HFF-Myc (cell line): Measurements from ENCODE around the gene RALGAPA2.

Experiments
- DNase-seq: peaks from one replicate; pipeline ENCODE4 v3.0.0-alpha.2; 2011; ENCODE audit warnings: low read depth; ENCODE audit errors: extremely low read depth
- H3K4me3 ChIP-seq: replicated peaks from 2 replicates; pipeline ENCODE4 v1.5.1; 2011; ENCODE audit warnings: low read depth, mild to moderate bottlenecking, control low read depth, low read length
- TF ChIP-seq, protein P1 (sequence below): IDR thresholded peaks from 2 replicates; pipeline ENCODE4 v1.5.1; 2012; ENCODE audit warnings: mild to moderate bottlenecking, low read depth, low read length, control low read depth; ENCODE audit errors: missing control alignments

RALGAPA2 gene

DNA sequence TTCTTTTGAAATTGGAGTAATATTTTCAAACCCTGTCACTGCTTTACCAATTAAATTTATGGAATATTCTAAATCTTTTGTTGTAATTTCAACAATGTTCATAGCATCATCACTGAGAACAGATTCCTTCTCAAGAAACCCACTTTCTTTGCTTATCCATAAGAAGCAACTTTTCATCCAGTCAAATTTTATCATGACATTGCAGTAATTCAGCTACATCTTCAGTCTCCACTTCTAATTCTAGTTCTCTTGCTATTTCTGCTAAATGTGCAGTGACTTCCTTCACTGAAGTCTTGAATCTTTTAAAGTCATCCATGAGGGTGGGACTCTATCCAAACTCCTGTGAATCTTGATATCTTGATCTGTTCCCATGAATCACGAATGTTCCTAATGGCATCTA is 212.1 kb downstream of the RALGAPA2 start:
- TF ChIP-seq, protein P1, sequence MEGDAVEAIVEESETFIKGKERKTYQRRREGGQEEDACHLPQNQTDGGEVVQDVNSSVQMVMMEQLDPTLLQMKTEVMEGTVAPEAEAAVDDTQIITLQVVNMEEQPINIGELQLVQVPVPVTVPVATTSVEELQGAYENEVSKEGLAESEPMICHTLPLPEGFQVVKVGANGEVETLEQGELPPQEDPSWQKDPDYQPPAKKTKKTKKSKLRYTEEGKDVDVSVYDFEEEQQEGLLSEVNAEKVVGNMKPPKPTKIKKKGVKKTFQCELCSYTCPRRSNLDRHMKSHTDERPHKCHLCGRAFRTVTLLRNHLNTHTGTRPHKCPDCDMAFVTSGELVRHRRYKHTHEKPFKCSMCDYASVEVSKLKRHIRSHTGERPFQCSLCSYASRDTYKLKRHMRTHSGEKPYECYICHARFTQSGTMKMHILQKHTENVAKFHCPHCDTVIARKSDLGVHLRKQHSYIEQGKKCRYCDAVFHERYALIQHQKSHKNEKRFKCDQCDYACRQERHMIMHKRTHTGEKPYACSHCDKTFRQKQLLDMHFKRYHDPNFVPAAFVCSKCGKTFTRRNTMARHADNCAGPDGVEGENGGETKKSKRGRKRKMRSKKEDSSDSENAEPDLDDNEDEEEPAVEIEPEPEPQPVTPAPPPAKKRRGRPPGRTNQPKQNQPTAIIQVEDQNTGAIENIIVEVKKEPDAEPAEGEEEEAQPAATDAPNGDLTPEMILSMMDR: no peak
- no peak overlapping the region for H3K4me3 ChIP-seq
- no peak for DNase-seq

DNA sequence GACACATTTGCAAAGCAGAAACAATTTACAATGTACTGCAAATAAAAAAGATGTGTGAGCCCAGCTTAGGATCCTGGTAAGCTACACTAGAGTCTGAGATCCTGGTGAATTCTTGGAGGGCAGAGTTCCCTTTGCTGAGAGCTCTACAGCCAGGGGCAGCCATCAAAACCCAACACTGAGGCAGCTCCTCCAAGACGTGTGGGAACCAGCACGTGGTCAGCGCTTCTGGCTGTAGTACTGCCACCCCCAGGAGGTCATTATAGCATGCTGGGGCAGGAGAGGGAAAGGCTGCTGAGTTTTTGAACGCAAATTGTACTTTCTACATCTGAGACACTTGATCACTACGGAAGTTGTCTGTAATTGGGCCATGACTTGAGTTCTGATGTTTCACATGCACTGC is 213.0 kb downstream of the RALGAPA2 start:
- H3K4me3 ChIP-seq: no peak overlapping the region

DNA sequence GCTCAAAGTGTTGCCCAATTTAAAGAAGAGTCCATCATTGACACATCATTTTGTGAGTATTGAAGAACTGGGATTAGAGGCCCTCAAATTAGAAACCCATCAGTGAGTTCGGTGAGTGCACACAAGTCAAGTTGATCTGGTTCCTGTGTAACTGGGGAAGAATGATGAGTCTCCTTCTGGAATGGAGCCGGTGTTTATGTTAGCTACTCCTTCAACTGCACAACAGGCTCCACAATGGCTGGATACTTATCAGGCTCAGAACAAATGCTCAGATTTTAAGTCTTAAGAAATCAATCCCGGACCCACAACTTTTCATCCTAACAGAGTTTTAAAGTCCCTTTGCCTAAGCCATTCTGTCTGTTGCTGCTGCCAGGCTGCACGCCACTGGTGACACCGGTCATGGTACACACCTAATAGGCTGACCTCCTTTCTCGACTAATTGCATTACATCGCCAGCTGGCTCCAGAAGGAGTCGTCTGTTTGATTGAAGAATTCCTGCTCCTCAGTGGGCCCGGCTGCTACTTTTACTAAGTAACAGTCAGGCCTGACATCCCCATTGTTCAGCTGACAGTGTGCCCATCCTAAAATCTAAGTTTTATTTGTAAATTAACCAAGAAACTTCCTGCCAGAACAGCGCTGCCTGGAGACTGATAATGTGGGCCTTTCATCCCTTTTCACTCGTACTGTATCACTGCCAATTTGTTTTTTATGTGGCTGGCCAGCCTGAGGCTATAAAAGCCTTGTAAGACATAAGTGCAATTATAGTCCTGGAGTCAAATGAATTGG is 214.2 kb downstream of the RALGAPA2 start:
- no peak for DNase-seq
- TF ChIP-seq, protein P1: no peak
- no peak overlapping the region for H3K4me3 ChIP-seq

More for the DNA sequence above, 213.0 kb downstream of the RALGAPA2 start:
- TF ChIP-seq, protein P1: no peak
- DNase-seq: no peak

DNA sequence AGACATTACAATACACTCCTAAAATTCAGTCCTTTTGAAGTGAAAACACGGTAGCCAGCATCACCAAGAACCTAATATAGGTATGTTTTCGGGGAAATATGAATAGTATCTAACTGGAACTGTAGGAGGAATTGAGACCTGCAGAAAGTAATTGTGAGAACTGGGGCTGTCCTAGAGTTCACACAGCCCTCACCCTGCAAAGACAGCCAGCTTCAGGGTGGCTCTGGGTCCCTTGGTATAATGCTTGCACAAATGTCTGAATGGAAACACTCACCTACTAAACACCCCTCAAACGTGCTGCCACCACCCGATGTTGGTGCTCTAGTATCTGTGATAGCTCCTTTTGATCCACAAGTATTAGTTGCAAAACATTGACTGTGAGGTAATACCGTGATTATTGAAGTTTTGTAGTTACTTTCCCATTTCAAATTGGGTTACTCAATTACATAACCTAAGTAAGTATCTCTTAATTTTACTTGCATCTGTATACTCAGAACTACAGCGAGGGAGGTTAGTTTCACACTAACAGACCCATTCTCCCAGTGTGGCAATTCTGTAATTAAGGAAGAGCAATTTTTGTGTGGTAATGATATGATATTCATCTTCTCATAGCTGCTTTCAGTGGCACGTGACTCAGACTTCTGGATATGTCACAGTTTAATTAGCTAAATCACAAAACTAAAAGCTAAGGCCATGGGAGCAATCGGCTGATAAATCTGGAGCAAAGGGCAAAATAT is 215.0 kb downstream of the RALGAPA2 start:
- DNase-seq: no peak
- no peak overlapping the region for H3K4me3 ChIP-seq
- TF ChIP-seq, protein P1: no peak

DNA sequence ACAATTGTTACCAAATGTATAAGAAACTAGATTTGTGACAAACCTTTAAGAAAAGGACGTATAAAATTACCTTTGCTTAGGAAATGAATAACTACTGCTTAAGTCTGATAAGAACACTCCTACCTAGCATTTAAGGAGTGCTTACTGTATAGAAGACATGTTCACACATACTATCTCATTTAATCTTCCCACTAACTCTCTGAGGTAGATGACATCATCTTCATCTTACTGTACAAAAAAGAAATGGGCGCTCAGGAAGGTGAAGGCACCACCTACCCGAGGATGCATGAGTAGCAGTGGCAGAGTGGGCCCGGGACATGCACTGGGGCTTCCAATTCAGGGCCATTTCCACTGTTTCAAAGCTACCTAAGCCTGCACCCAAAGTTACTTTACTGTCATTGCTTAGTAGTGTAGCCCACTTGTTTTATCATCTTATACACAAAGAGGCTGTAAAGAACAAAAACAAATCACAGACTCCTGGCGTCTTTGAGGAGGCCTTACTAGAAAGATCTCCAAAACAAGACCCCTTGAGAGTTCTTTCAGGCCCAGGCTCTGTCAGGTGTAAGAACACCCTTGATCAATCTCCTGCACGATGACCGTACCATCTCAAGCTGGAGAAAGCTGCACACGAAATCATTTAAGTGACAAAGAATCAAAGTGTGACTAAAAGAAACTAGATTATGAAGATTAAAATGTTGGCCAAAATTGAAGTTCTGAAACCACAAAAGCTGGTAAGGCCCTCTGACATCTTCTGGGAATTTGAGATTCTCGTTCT is 216.5 kb downstream of the RALGAPA2 start:
- no peak for DNase-seq
- H3K4me3 ChIP-seq: no peak overlapping the region
- TF ChIP-seq, protein P1: no peak

DNA sequence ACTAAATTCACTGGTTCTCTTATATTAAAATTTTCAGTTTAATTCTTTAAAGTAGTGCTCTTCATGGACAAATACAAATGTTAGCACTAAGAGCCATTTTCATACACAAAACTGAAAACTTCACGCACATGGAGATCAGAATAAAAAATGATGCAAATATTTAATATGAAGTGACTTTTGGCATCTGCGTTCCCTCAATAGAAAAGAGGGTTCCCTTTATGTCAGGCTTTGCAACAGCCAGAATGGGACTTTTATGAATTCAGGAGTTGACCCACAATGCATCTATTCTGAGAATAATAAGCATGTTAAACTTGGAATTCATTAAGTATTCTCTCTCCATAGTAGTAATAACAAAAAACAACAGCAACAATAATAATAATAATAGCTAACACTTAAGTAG is 218.7 kb downstream of the RALGAPA2 start:
- TF ChIP-seq, protein P1: no peak
- no peak for DNase-seq
- H3K4me3 ChIP-seq: no peak overlapping the region
